GM23338 (cell line): ENCODE results near the gene KCNJ6.

Experiments
- CTCF ChIP-seq, 2 experiments: fragments of 200-600 bp in 1 of 2; sonication (generic) in 1 of 2; conservative IDR thresholded peaks; 2 replicates each; pipeline versions ENCODE4 v1.5.1 to v1.6.1; 2016 to 2017; ENCODE audit warnings: antibody characterized with exemption in 2 of 2, low read depth in 2 of 2, mild to moderate bottlenecking in 2 of 2, moderate library complexity in 1 of 2
- EZH2 ChIP-seq: fragments of 200-600 bp; sonication (generic); IDR thresholded peaks from one replicate; pipeline ENCODE4 v1.8.0; 2017; ENCODE audit warnings: antibody characterized with exemption, mild to moderate bottlenecking, low read depth; ENCODE audit not compliant: unreplicated experiment
- EZH2phosphoT487 ChIP-seq: fragments of 200-600 bp; sonication (generic); IDR thresholded peaks from one replicate; pipeline ENCODE4 v1.8.1; 2018; ENCODE audit warnings: antibody characterized with exemption; ENCODE audit not compliant: unreplicated experiment
- POLR2AphosphoS5 ChIP-seq: IDR thresholded peaks from 2 replicates; pipeline ENCODE4 v1.6.1; 2016; ENCODE audit warnings: antibody characterized with exemption, low read depth

GRCh38 chr21:37843191-37843590 lies 73.1 kb downstream of the KCNJ6 start:
- TF ChIP-seq CTCF (conservative IDR thresholded peaks at IDR 0.05; ENCODE audit: low read depth in 2 of 2) = no peak
- TF ChIP-seq EZH2 = no peak
- TF ChIP-seq EZH2phosphoT487 = no peak
- no peak for TF ChIP-seq POLR2AphosphoS5
